ENCODE data around the gene KREMEN1.

DNA sequence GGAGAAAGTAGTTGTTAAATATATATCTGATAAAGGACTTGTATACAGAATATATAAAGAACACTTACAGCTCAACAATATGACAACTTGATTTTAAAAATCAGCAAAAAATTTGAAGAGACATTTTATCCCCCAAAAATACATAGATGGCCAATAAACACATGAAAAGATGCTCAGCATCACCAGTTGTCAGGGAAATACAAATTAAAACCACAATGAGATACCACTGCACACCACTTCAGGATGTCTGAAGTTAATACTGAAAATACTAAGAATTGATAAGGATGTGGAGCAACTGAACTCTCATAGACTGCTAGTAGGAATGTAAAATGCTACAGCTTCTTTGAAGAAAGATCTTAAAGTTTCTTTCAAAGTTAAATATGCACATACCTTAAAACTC is 49.2 kb downstream of the KREMEN1 start:
- TF ChIP-seq, protein P1, sequence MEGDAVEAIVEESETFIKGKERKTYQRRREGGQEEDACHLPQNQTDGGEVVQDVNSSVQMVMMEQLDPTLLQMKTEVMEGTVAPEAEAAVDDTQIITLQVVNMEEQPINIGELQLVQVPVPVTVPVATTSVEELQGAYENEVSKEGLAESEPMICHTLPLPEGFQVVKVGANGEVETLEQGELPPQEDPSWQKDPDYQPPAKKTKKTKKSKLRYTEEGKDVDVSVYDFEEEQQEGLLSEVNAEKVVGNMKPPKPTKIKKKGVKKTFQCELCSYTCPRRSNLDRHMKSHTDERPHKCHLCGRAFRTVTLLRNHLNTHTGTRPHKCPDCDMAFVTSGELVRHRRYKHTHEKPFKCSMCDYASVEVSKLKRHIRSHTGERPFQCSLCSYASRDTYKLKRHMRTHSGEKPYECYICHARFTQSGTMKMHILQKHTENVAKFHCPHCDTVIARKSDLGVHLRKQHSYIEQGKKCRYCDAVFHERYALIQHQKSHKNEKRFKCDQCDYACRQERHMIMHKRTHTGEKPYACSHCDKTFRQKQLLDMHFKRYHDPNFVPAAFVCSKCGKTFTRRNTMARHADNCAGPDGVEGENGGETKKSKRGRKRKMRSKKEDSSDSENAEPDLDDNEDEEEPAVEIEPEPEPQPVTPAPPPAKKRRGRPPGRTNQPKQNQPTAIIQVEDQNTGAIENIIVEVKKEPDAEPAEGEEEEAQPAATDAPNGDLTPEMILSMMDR (IDR thresholded peaks at IDR 0.05) = no peak
- no peak for TF ChIP-seq EZH2 (IDR thresholded peaks at IDR 0.05)

All from neural progenitor cell (in vitro differentiated cells).